Prostate gland (tissue), 2 donors: Measurements from ENCODE around the gene ZNF614.

Source experiments
- POLR2A ChIP-seq: fragments of 450-650 bp; IDR thresholded peaks from one replicate; pipeline ENCODE4 v1.6.1; 2016; ENCODE audit warnings: antibody characterized with exemption, mild to moderate bottlenecking
- TF ChIP-seq, protein P1 (sequence below), 4 experiments: fragments of 200-600 bp in 2 of 4; fragments of 450-650 bp in 2 of 4; sonication (generic) in 2 of 4; IDR thresholded peaks; 1 replicate in 3 of 4; 2 replicates in 1 of 4; pipeline ENCODE4 v1.5.1; 2016 to 2019; ENCODE audit warnings: antibody characterized with exemption in 4 of 4, mild to moderate bottlenecking in 2 of 4, moderate library complexity in 2 of 4

DNA sequence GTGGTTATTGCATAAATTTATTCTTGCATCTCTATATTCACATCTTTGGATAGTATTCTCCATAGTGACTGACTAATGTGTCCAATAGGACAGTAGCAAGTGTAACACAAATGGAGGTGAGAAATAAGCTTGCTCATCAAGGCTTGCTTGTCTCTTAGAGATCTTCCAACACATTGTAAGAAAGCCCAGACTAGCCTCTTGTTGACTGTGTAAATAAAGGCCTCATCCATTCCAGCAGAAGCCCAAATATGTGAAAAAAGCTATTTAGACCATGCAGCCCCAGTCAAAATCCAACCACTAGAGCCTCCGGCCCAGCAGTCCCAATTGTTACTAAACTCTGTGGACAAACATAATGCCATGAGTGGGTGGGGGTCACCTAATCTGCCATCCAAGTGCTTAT is 17.5 kb downstream of the ZNF614 start:
- TF ChIP-seq, protein P1, sequence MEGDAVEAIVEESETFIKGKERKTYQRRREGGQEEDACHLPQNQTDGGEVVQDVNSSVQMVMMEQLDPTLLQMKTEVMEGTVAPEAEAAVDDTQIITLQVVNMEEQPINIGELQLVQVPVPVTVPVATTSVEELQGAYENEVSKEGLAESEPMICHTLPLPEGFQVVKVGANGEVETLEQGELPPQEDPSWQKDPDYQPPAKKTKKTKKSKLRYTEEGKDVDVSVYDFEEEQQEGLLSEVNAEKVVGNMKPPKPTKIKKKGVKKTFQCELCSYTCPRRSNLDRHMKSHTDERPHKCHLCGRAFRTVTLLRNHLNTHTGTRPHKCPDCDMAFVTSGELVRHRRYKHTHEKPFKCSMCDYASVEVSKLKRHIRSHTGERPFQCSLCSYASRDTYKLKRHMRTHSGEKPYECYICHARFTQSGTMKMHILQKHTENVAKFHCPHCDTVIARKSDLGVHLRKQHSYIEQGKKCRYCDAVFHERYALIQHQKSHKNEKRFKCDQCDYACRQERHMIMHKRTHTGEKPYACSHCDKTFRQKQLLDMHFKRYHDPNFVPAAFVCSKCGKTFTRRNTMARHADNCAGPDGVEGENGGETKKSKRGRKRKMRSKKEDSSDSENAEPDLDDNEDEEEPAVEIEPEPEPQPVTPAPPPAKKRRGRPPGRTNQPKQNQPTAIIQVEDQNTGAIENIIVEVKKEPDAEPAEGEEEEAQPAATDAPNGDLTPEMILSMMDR (IDR thresholded peaks at IDR 0.05): no peak
- TF ChIP-seq POLR2A: no peak
